ENCODE measurements around the gene PSMA6. TPM values are rescaled to one million over a fixed set of nuclear protein-coding genes. Genes with fewer than 3 reads are reported as not detected.

Gene PSMA6
- total RNA-seq, 1 donor from 2014 or later = 96.6 TPM

GRCh38 chr14:35285168-35286002, 6.8 kb upstream of the PSMA6 start:
- no peak overlapping the region for H3K4me3 ChIP-seq
- H3K4me1 ChIP-seq = peaks cover 0 to 7% of the 10 kb centered on the region in 2 donors
- TF ChIP-seq, protein P1, sequence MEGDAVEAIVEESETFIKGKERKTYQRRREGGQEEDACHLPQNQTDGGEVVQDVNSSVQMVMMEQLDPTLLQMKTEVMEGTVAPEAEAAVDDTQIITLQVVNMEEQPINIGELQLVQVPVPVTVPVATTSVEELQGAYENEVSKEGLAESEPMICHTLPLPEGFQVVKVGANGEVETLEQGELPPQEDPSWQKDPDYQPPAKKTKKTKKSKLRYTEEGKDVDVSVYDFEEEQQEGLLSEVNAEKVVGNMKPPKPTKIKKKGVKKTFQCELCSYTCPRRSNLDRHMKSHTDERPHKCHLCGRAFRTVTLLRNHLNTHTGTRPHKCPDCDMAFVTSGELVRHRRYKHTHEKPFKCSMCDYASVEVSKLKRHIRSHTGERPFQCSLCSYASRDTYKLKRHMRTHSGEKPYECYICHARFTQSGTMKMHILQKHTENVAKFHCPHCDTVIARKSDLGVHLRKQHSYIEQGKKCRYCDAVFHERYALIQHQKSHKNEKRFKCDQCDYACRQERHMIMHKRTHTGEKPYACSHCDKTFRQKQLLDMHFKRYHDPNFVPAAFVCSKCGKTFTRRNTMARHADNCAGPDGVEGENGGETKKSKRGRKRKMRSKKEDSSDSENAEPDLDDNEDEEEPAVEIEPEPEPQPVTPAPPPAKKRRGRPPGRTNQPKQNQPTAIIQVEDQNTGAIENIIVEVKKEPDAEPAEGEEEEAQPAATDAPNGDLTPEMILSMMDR (IDR thresholded peaks at IDR 0.05) = no peak
- intact Hi-C loops (cut with DNase I) = no loop called here
- DNase-seq (ENCODE audit: low spot score in 2 of 2) = no peak
- H3K9me3 ChIP-seq = no peaks in the 10 kb centered on the region
- no peaks in the 10 kb centered on the region for H3K27me3 ChIP-seq
- no peak overlapping the region for H3K27ac ChIP-seq
- H3K36me3 ChIP-seq = no peaks in the 10 kb centered on the region

GRCh38 chr14:35286003-35286600, 6.1 kb upstream of the PSMA6 start:
- no peak overlapping the region for H3K4me3 ChIP-seq
- H3K4me1 ChIP-seq = peaks cover 0 to 7% of the 10 kb centered on the region in 2 donors
- TF ChIP-seq, protein P1 (IDR thresholded peaks at IDR 0.05) = no peak
- no peaks in the 10 kb centered on the region for H3K9me3 ChIP-seq
- no peaks in the 10 kb centered on the region for H3K36me3 ChIP-seq
- no peak overlapping the region for H3K27ac ChIP-seq
- intact Hi-C loops (cut with DNase I) = no loop called here
- H3K27me3 ChIP-seq = no peaks in the 10 kb centered on the region
- DNase-seq (ENCODE audit: low spot score in 2 of 2) = no peak

DNA sequence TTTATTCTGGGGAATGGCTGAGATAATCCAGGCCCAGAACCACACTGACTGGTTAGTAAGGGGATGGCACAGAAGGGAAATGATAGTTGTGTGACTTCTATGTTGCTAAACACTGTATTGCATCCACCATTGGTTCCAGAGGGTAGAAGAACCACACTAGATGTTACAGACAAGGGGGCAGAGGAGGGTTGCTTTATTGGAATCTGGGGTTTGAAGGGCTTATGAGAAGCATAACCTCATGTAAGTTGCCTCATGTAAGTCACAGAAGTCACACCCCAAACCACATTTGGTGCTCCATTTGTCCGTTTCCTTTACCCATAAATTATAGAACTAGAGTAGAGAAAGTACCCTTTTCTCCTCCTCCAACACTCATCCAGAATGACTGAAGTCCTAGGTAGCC, 5.5 kb upstream of the PSMA6 start:
- no peak for DNase-seq (ENCODE audit: low spot score in 2 of 2)
- Histone ChIP-seq H3K4me3 (no peak overlapping the region), H3K27me3 (no peaks in the 10 kb centered on the region), H3K9me3 (no peaks in the 10 kb centered on the region), H3K27ac (no peak overlapping the region), H3K4me1 (peaks cover 0 to 7% of the 10 kb centered on the region in 2 donors), H3K36me3 (no peaks in the 10 kb centered on the region)
- intact Hi-C loops (cut with DNase I) = no loop called here
- TF ChIP-seq, protein P1 (IDR thresholded peaks at IDR 0.05) = no peak

DNA sequence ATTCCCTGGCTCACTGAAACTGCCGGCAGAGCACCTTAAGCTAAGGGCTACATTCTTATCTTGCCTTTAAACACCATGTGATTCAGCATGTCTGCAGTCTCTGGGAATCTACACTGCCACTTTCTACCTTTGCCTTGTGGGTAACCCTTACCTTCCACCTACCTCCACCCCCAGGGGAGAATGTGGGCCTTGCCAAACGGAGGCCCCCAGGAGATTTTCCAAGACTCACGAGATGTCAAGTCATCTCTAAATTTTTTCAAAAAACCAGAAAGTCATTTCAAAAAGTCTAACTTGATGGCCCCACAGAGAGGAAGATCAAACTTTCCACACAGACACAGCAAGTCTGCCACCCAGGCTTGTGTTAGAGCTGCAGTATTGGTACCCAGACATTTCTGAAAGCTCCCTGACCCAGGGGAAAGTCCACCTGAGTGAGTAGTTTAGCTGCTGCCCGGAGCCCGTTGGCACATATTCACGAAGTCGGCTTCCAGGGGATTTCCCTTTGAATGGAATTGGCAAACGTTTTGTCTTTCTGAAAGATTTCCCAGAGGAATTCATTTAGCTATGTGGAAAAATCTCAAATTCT, 4.7 kb upstream of the PSMA6 start:
- TF ChIP-seq, protein P1 (IDR thresholded peaks at IDR 0.05) = no peak
- no peak overlapping the region for H3K27ac ChIP-seq
- no peak overlapping the region for H3K4me3 ChIP-seq
- DNase-seq (ENCODE audit: low spot score in 2 of 2) = no peak
- no peaks in the 10 kb centered on the region for H3K27me3 ChIP-seq
- no peaks in the 10 kb centered on the region for H3K36me3 ChIP-seq
- intact Hi-C loops (cut with DNase I) = no loop called here
- no peaks in the 10 kb centered on the region for H3K9me3 ChIP-seq
- H3K4me1 ChIP-seq = peaks cover 0 to 7% of the 10 kb centered on the region in 2 donors

DNA sequence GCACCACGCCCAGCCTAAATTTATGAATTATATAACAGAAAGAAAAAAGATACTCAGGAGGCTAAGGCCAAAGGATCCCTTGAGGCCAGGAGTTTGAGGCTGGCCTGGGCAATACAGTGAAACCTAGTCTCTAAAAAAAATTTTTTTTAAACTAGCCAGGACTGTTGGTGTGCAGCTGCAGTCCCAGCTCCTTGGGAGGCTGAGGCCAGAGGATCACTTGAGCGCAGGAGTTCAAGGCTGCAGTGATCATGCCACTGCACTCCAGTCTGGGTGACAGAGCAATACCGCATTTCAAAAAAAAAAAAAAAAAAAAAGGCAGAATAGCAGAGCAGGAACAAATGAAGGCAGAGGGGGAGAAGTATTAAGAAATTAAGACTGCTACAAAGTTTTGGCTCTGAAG, 2.6 kb upstream of the PSMA6 start:
- DNase-seq (ENCODE audit: low spot score in 2 of 2) = no peak
- TF ChIP-seq, protein P1 (IDR thresholded peaks at IDR 0.05) = no peak

More for the DNA sequence above, 2.6 kb upstream of the PSMA6 start:
- intact Hi-C loops (cut with DNase I) = loop anchor here (5.0 kb wide), 1 partner anchor 167 kb away; the partner anchor contains the start of genes PPP2R3C and PRORP
- Histone ChIP-seq H3K9me3 (no peaks in the 10 kb centered on the region), H3K4me1 (peaks cover 0 to 20% of the 10 kb centered on the region in 2 donors), H3K27me3 (no peaks in the 10 kb centered on the region), H3K36me3 (no peaks in the 10 kb centered on the region), H3K27ac (no peak overlapping the region), H3K4me3 (no peak overlapping the region)
